Bronchial epithelial cell (primary cell): ENCODE results near the gene CHPF. TPM values are rescaled to one million over a fixed set of nuclear protein-coding genes. Genes with fewer than 3 reads are reported as not detected.
A peak's percentile ranks its signal among the peaks of the same experiment; 100 is the strongest.

Experiments
- DNase-seq: peaks from one replicate; pipeline ENCODE4 v3.0.0-alpha.2; 2010; ENCODE audit warnings: low read depth
- FAIRE-seq: peaks from 2 replicates; lab custom pipeline; 2011; peaks lifted over from hg19 to GRCh38; lab: Jason Lieb, UNC
- H3K27me3 ChIP-seq: 2 replicates; pipeline ENCODE4 v1.5.1; 2011; ENCODE audit warnings: low read length; ENCODE audit not compliant: control insufficient read depth, insufficient read depth
- H3K36me3 ChIP-seq: 2 replicates; pipeline ENCODE4 v1.5.1; 2011; ENCODE audit warnings: low read length; ENCODE audit not compliant: control insufficient read depth, insufficient read depth
- H3K4me3 ChIP-seq: 2 replicates; pipeline ENCODE4 v1.5.1; 2011; ENCODE audit warnings: mild to moderate bottlenecking, low read depth, low read length, control low read depth
- CTCF ChIP-seq: IDR thresholded peaks from 2 replicates; pipeline ENCODE4 v1.5.1; 2011; ENCODE audit warnings: mild to moderate bottlenecking, moderate library complexity, low read length, control low read depth, inconsistent platforms; ENCODE audit not compliant: insufficient read depth, severe bottlenecking
- total RNA-seq: library from RNA; depleted of rRNA; stranded (reverse); fragments of >200 nt; gene quantifications from 2 replicates; pipeline ENCODE4 v1.2.1, GENCODE V29; 2014

CHPF gene
- total RNA-seq, 1 donor from 2014 or later: 52.7 TPM

- no peak for DNase-seq
- Histone ChIP-seq H3K4me3 (no peak overlapping the region), H3K36me3 (peaks cover 25% of the 10 kb centered on the region), H3K27me3 (no peaks in the 10 kb centered on the region)
- FAIRE-seq: no peak
- TF ChIP-seq CTCF: no peak
These were observed 5.1 kb downstream of the CHPF start for GRCh38 chr2:219538504-219538951.

- Histone ChIP-seq H3K27me3 (no peaks in the 10 kb centered on the region), H3K4me3 (no peak overlapping the region), H3K36me3 (peaks cover 25% of the 10 kb centered on the region)
- DNase-seq (no peak), FAIRE-seq (no peak)
- no peak for TF ChIP-seq CTCF
These were observed 5.7 kb downstream of the CHPF start for GRCh38 chr2:219537657-219538488.

- DNase-seq (no peak), FAIRE-seq (no peak)
- no peak overlapping the region for H3K4me3 ChIP-seq
- no peak for TF ChIP-seq CTCF
- H3K36me3 ChIP-seq: peaks cover 25% of the 10 kb centered on the region
- no peaks in the 10 kb centered on the region for H3K27me3 ChIP-seq
These were observed 6.6 kb downstream of the CHPF start for GRCh38 chr2:219536967-219537366.

GRCh38 chr2:219536425-219536824 lies 7.2 kb downstream of the CHPF start:
- FAIRE-seq: no peak
- no peak for TF ChIP-seq CTCF
- Histone ChIP-seq H3K27me3 (no peaks in the 10 kb centered on the region), H3K36me3 (peaks cover 25% of the 10 kb centered on the region), H3K4me3 (no peak overlapping the region)
- no peak for DNase-seq

- H3K36me3 ChIP-seq: peaks cover 5% of the 10 kb centered on the region
- no peak for FAIRE-seq
- no peak overlapping the region for H3K4me3 ChIP-seq
- no peak for TF ChIP-seq CTCF
- DNase-seq: peak; percentile 35
- peaks cover 9% of the 10 kb centered on the region for H3K27me3 ChIP-seq
These were observed 9.5 kb downstream of the CHPF start for GRCh38 chr2:219533930-219534661.
